K562 (cell line): ENCODE data around the gene SPEG. TPM values are rescaled to one million over a fixed set of nuclear protein-coding genes. Genes with fewer than 3 reads are reported as not detected.

Experiments used
- ATAC-seq: fragments of 200-7000 bp; cut with Tn5 transposase; 3 replicates; pipeline ENCODE4 v1.9.1; 2020; ENCODE audit warnings: moderate library complexity
- BruUV-seq: library from RNA; stranded (reverse); fragments of 400-500 nt; replicated peaks from 2 replicates; lab custom pipeline; 2021; lab: Mats Ljungman, UMichigan
- CTCF ChIA-PET: fragments of 300-600 bp; formaldehyde crosslinking; extraction: SDS; loops from one replicate; lab custom pipeline; 2021; ENCODE audit warnings: low intra/inter-chr PET ratio; lab: Yijun Ruan, JAX
- POLR2A ChIA-PET: fragments of 300-600, 350-650 bp; sonication (Branson Sonifier 250); formaldehyde crosslinking; extraction: SDS; loops from one replicate; lab custom pipeline; 2021; ENCODE audit warnings: antibody characterized with exemption, inconsistent platforms; lab: Yijun Ruan, JAX
- DNase-seq, 4 experiments: peaks; one replicate each; pipeline versions ENCODE4 v3.0.0 to v3.0.0-alpha.2; 2011 to 2018; ENCODE audit warnings: low spot score in 3 of 4, mixed read lengths in 3 of 4; ENCODE audit errors: extremely low read depth in 1 of 4
- FAIRE-seq: peaks from 2 replicates; lab custom pipeline; 2011; peaks lifted over from hg19 to GRCh38; lab: Jason Lieb, UNC
- H2AFZ ChIP-seq: 2 replicates; pipeline ENCODE4 v1.6.0; 2011; ENCODE audit warnings: low read depth, low read length, control low read depth, inconsistent platforms
- H3K27ac ChIP-seq: fragments of 200-600 bp; 3 replicates; pipeline ENCODE4 v1.8.0; 2011; ENCODE audit warnings: low read depth, mild to moderate bottlenecking, control low read depth, inconsistent platforms, low read length, moderate library complexity, mixed read lengths; ENCODE audit errors: extremely low read depth
- H3K27me3 ChIP-seq, 2 experiments: fragments of 300-600 bp in 1 of 2; 2 replicates in 1 of 2; 3 replicates in 1 of 2; pipeline versions ENCODE4 v1.6.0 to v1.8.0; 2011; ENCODE audit warnings: inconsistent platforms in 2 of 2, low read length in 2 of 2, mild to moderate bottlenecking in 1 of 2, mixed read lengths in 1 of 2, moderate library complexity in 1 of 2; ENCODE audit not compliant: control insufficient read depth in 2 of 2, insufficient read depth in 2 of 2
- H3K36me3 ChIP-seq: fragments of 300-600 bp; 3 replicates; pipeline ENCODE4 v1.8.0; 2011; ENCODE audit warnings: mild to moderate bottlenecking, low read length, inconsistent platforms; ENCODE audit not compliant: control insufficient read depth, insufficient read depth
- H3K4me1 ChIP-seq, 2 experiments: fragments of 200-600 bp in 1 of 2; replicated peaks in 1 of 2; 2 replicates in 1 of 2; 3 replicates in 1 of 2; pipeline versions ENCODE4 v1.5.1 to v1.8.0; 2011; ENCODE audit warnings: inconsistent platforms in 2 of 2, low read length in 2 of 2, mild to moderate bottlenecking in 1 of 2, mixed read lengths in 1 of 2, moderate library complexity in 1 of 2; ENCODE audit not compliant: control insufficient read depth in 2 of 2, insufficient read depth in 2 of 2
- H3K4me2 ChIP-seq: 2 replicates; pipeline ENCODE4 v1.6.1; 2011; ENCODE audit warnings: low read length, control low read depth, inconsistent platforms, mixed read lengths; ENCODE audit not compliant: insufficient read depth
- H3K4me3 ChIP-seq: fragments of 200-600 bp; sonication (generic), shearing (Covaris generic); 2 replicates; pipeline ENCODE4 v1.5.1; 2016; ENCODE audit warnings: control low read depth, inconsistent platforms
- H3K79me2 ChIP-seq: fragments of 200-600 bp; 3 replicates; pipeline ENCODE4 v1.8.0; 2011; ENCODE audit warnings: low read length, inconsistent platforms; ENCODE audit not compliant: control insufficient read depth, insufficient read depth
- H3K9ac ChIP-seq, 2 experiments: 2 replicates each; pipeline versions ENCODE4 v1.6.0 to v1.6.1; 2011; ENCODE audit warnings: low read depth in 2 of 2, low read length in 2 of 2, control low read depth in 1 of 2, inconsistent platforms in 1 of 2, mild to moderate bottlenecking in 1 of 2, mixed read lengths in 1 of 2; ENCODE audit not compliant: insufficient read depth in 1 of 2
- H3K9me1 ChIP-seq: one replicate; pipeline ENCODE4 v1.6.0; 2011; ENCODE audit warnings: inconsistent platforms, mild to moderate bottlenecking, low read length, moderate library complexity; ENCODE audit not compliant: control insufficient read depth, insufficient read depth
- H3K9me3 ChIP-seq: replicated peaks from 2 replicates; pipeline ENCODE4 v1.5.1; 2011; ENCODE audit warnings: low read depth, low read length, inconsistent platforms; ENCODE audit not compliant: control insufficient read depth, insufficient read depth
- H4K20me1 ChIP-seq: replicated peaks from 2 replicates; pipeline ENCODE4 v1.6.1; 2011; ENCODE audit warnings: low read length, inconsistent platforms, mixed read lengths; ENCODE audit not compliant: control insufficient read depth, insufficient read depth
- POLR2G ChIP-seq: fragments of 200-400 bp; formaldehyde crosslinking; IDR thresholded peaks from 2 replicates; pipeline ENCODE4 v1.6.1; 2017; ENCODE audit warnings: low read depth, mild to moderate bottlenecking, antibody characterized with exemption, low read length, moderate library complexity
- TEAD2 ChIP-seq: fragments of 450-650 bp; IDR thresholded peaks from 2 replicates; pipeline ENCODE4 v1.6.1; 2016; ENCODE audit warnings: missing genetic modification characterization, control low read depth, missing compliant biosample characterization
- ZNF586 ChIP-seq: fragments of 450-650 bp; formaldehyde crosslinking; conservative IDR thresholded peaks from 2 replicates; pipeline ENCODE4 v1.4.0; 2020; ENCODE audit warnings: mild to moderate bottlenecking, moderate library complexity
- WGBS: fragments of 100-300 bp; shearing (Covaris generic); methylation state at CpG from one replicate; pipeline ENCODE4 v1.1.6; 2016; ENCODE audit warnings: low coverage, mixed read lengths; ENCODE audit not compliant: insufficient coverage; ENCODE audit errors: missing lambda C conversion rate; 5-methylcytosine and 5-hydroxymethylcytosine counted together
- in situ Hi-C: fragments of 300-500 bp; cut with MboI; formaldehyde crosslinking; loops from 4 replicates; pipeline ENCODE4 v1.15.0; 2018; ENCODE audit warnings: inconsistent platforms, mixed read lengths
- intact Hi-C: fragments of 100-400 bp; cut with micrococcal nuclease; formaldehyde crosslinking; loops from 2 replicates; pipeline ENCODE4 v1.14.2; 2022
- polyA plus RNA-seq, 8 experiments: library from polyadenylated mRNA; depleted of rRNA in 4 of 8; stranded (reverse) in 5 of 8; unstranded in 3 of 8; fragments of >200 nt; fragmentation: Nextera tagmentation in 2 of 8; fragmentation: Illumina TruSeq in 1 of 8; extraction: Ambion mirVana in 2 of 8; extraction: Trizol in 1 of 8; gene quantifications; 2 replicates each; pipeline versions ENCODE4 v1.2.1 to v1.2.3, GENCODE V29; 2011 to 2014; ENCODE audit warnings: inconsistent platforms in 1 of 8, missing spikeins in 1 of 8
- total RNA-seq, 7 experiments: library from RNA; depleted of rRNA in 6 of 7; stranded (reverse); fragments of >200 nt in 6 of 7; fragmentation: Illumina TruSeq in 2 of 7; extraction: Trizol in 2 of 7; gene quantifications; 2 replicates each; pipeline versions ENCODE4 v1.2.1 to v1.2.3, GENCODE V29; 2011 to 2021; ENCODE audit warnings: low replicate concordance in 1 of 7
- TF ChIP-seq, protein P1 (sequence below), 3 experiments: IDR thresholded peaks in 2 of 3; conservative IDR thresholded peaks in 1 of 3; 2 replicates each; pipeline ENCODE4 v1.5.1; 2011 to 2012; ENCODE audit warnings: low read length in 3 of 3, mild to moderate bottlenecking in 3 of 3, control low read depth in 2 of 3, improper control_type of control experiment in 1 of 3, inconsistent platforms in 1 of 3, low read depth in 1 of 3, mixed read lengths in 1 of 3, moderate library complexity in 1 of 3; ENCODE audit not compliant: insufficient read depth in 2 of 3

Gene SPEG
- total and polyA plus RNA-seq, 9 of the 15 experiments (the other 6 are each of a cell fraction or from before 2014, with no cell fraction given): 0.49 to 8.7 (median 3.0) TPM

DNA sequence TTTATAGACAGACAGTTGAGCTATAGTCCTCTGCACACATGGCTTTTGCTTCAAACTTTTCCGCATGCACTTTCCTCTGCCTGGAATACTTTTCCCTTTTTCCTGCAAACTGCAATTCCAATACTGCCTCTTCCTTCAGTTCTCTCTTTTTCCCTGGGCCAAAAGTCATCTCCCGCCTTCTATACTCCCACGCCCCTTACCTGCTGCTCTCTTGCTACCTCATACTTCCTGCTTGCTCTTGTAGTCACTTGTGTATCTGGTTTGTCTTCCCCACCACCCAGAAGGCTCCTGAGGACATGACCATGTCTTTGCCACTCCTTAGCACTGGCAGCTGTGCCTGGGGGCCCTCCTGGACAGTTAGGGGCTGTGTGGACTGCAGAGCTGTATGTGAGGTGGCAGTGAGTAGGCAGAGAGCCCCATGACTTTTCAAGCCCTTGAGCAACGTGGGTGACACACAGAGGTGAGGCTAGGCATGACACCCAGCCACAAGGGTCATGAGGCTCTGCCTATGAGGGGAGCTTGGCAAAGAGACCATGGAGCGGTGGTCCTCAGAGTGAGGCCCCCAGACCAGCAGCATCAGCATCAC, 23.2 kb downstream of the SPEG start:
- Histone ChIP-seq H3K27ac (no peak overlapping the region), H4K20me1 (no peaks in the 10 kb centered on the region), H3K9me3 (no peaks in the 10 kb centered on the region), H2AFZ (peak overlapping the region; percentile 33; the same call in 1 of the 2 replicates), H3K36me3 (no peaks in the 10 kb centered on the region), H3K79me2 (no peaks in the 10 kb centered on the region), H3K9ac (peak overlapping the region in 1 of 2 experiments; percentile 45; a peak in 1 of 4 replicates), H3K27me3 (no peaks in the 10 kb centered on the region), H3K4me3 (no peak overlapping the region), H3K4me1 (peaks cover 28 to 38% of the 10 kb centered on the region in 2 experiments), H3K9me1 (no peaks in the 10 kb centered on the region), H3K4me2 (no peak overlapping the region)
- no TSS peak for BruUV-seq
- intact Hi-C loops: loop anchor here (2.0 kb wide), 1 partner anchor 19 kb away; no protein-coding TSS in a partner anchor
- ChIA-PET POLR2A (interaction anchor here (0.6 to 2.0 kb wide), 3 partner anchors 29 to 329 kb away, joined by 3 to 4 read pairs (median 3); no protein-coding TSS in a partner anchor), CTCF (interaction anchor here (1.2 kb wide), 1 partner anchor 19 kb away, joined by 3 read pairs; no protein-coding TSS in a partner anchor)
- TF ChIP-seq POLR2G (no peak), TEAD2 (no peak), ZNF586 (no peak)
- TF ChIP-seq, protein P1, sequence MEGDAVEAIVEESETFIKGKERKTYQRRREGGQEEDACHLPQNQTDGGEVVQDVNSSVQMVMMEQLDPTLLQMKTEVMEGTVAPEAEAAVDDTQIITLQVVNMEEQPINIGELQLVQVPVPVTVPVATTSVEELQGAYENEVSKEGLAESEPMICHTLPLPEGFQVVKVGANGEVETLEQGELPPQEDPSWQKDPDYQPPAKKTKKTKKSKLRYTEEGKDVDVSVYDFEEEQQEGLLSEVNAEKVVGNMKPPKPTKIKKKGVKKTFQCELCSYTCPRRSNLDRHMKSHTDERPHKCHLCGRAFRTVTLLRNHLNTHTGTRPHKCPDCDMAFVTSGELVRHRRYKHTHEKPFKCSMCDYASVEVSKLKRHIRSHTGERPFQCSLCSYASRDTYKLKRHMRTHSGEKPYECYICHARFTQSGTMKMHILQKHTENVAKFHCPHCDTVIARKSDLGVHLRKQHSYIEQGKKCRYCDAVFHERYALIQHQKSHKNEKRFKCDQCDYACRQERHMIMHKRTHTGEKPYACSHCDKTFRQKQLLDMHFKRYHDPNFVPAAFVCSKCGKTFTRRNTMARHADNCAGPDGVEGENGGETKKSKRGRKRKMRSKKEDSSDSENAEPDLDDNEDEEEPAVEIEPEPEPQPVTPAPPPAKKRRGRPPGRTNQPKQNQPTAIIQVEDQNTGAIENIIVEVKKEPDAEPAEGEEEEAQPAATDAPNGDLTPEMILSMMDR (IDR thresholded peaks at IDR 0.05 in 2 of 3, conservative IDR thresholded peaks at IDR 0.05 in 1 of 3; ENCODE audit: insufficient read depth in 2 of 3, low read depth in 1 of 3, low read length in 3 of 3): peak in 2 of 3 experiments; percentile 16 to 42; a peak in 3 of 6 replicates
- FAIRE-seq (no peak), ATAC-seq (peak; percentile 55), DNase-seq (peak in 3 of 4 experiments; percentile 26 to 33 (median 28))
- in situ Hi-C loops: no loop called here
- WGBS: 82% methylated on average over 3 of the region's 5 CpGs
